WI38 (cell line): ENCODE measurements around the gene OTUB2.

Experiments
- H3K4me3 ChIP-seq: 2 replicates; pipeline ENCODE4 v1.5.1; 2011; ENCODE audit warnings: low read depth, mild to moderate bottlenecking, control low read depth, low read length
- CTCF ChIP-seq: IDR thresholded peaks from 2 replicates; pipeline ENCODE4 v1.5.1; 2012; ENCODE audit warnings: low read depth, mild to moderate bottlenecking, control low read depth, low read length

OTUB2 gene

GRCh38 chr14:93981316-93982229, 44.6 kb upstream of the OTUB2 start:
- TF ChIP-seq CTCF = no peak
- no peak overlapping the region for H3K4me3 ChIP-seq

GRCh38 chr14:93982230-93983007, 43.7 kb upstream of the OTUB2 start:
- no peak overlapping the region for H3K4me3 ChIP-seq
- TF ChIP-seq CTCF = no peak

- TF ChIP-seq CTCF = no peak
- no peak overlapping the region for H3K4me3 ChIP-seq
Measured at GRCh38 chr14:93984070-93984469, 42.1 kb upstream of the OTUB2 start.

- TF ChIP-seq CTCF = peak; percentile 48; the same call in 1 of the 2 replicates
- no peak overlapping the region for H3K4me3 ChIP-seq
Measured at GRCh38 chr14:93984987-93985410, 41.1 kb upstream of the OTUB2 start.

- no peak overlapping the region for H3K4me3 ChIP-seq
- no peak for TF ChIP-seq CTCF
Measured at GRCh38 chr14:93986955-93987354, 39.2 kb upstream of the OTUB2 start.

GRCh38 chr14:93987376-93987775, 38.8 kb upstream of the OTUB2 start:
- H3K4me3 ChIP-seq = no peak overlapping the region
- no peak for TF ChIP-seq CTCF

GRCh38 chr14:93987815-93988476, 38.2 kb upstream of the OTUB2 start:
- TF ChIP-seq CTCF = no peak
- H3K4me3 ChIP-seq = no peak overlapping the region
